Measurements from ENCODE around the gene FFAR1. TPM values are rescaled to one million over a fixed set of nuclear protein-coding genes. Genes with fewer than 3 reads are reported as not detected.
A peak's percentile ranks its signal among the peaks of the same experiment; 100 is the strongest.
"Not testable (repeated sequence)": the region's sequence is repeated elsewhere in the genome, so short reads cannot be mapped to it uniquely, and the experiment has no call there.

The FFAR1 gene
- total and polyA plus RNA-seq, 5 donors from 2014 or later = not detected

- Histone ChIP-seq H3K4me3 (ENCODE audit: low read depth, low read length) (no peak overlapping the region), H3K4me1 (ENCODE audit: control insufficient read depth, insufficient read depth, low read length, poor library complexity, severe bottlenecking) (no peaks in the 10 kb centered on the region), H3K27ac (ENCODE audit: insufficient read depth, low read length, poor library complexity, severe bottlenecking) (no peak overlapping the region), H3K36me3 (ENCODE audit: control insufficient read depth, insufficient read depth, low read length) (no peaks in the 10 kb centered on the region), H3K27me3 (ENCODE audit: control insufficient read depth, insufficient read depth, low read length) (peaks cover 4% of the 10 kb centered on the region), H3K9me3 (ENCODE audit: control insufficient read depth in 2 of 2, low read length in 2 of 2) (peaks cover 0 to 4% of the 10 kb centered on the region in 2 experiments)
- Mint-ChIP-seq H3K27ac (no peak overlapping the region), H3K27me3 (peaks cover 22% of the 10 kb centered on the region), H3K4me3 (no peak overlapping the region), H3K36me3 (no peaks in the 10 kb centered on the region), H3K9me3 (peaks cover 0 to 7% (median 0%) of the 10 kb centered on the region in 7 donors), H3K4me1 (peaks cover 0 to 2% (median 0%) of the 10 kb centered on the region in 4 donors)
- DNase-seq (no peak), ATAC-seq (ENCODE audit: low read depth in 2 of 2) (no peak)
Measured at GRCh38 chr19:35378356-35378755, 30.7 kb downstream of the FFAR1 start.

GRCh38 chr19:35379545-35379944, 31.8 kb downstream of the FFAR1 start:
- not testable (repeated sequence) for H3K4me1 ChIP-seq (ENCODE audit: control insufficient read depth, insufficient read depth, low read length, poor library complexity, severe bottlenecking); H3K4me3 ChIP-seq (ENCODE audit: low read depth, low read length); H3K27ac Mint-ChIP-seq; H3K4me1 Mint-ChIP-seq; H3K36me3 Mint-ChIP-seq; H3K4me3 Mint-ChIP-seq; H3K9me3 Mint-ChIP-seq; H3K27me3 ChIP-seq (ENCODE audit: control insufficient read depth, insufficient read depth, low read length); H3K36me3 ChIP-seq (ENCODE audit: control insufficient read depth, insufficient read depth, low read length); ATAC-seq (ENCODE audit: low read depth in 2 of 2); H3K27ac ChIP-seq (ENCODE audit: insufficient read depth, low read length, poor library complexity, severe bottlenecking); DNase-seq; H3K9me3 ChIP-seq (ENCODE audit: control insufficient read depth in 2 of 2, low read length in 2 of 2)
- H3K27me3 Mint-ChIP-seq = peaks cover 28% of the 10 kb centered on the region

- H3K4me1 Mint-ChIP-seq = peaks cover 0 to 2% (median 0%) of the 10 kb centered on the region in 4 donors
- peaks cover 0 to 10% (median 0%) of the 10 kb centered on the region in 7 donors for H3K9me3 Mint-ChIP-seq
- no peak overlapping the region for H3K27ac ChIP-seq (ENCODE audit: insufficient read depth, low read length, poor library complexity, severe bottlenecking)
- peaks cover 25% of the 10 kb centered on the region for H3K27me3 Mint-ChIP-seq
- H3K36me3 ChIP-seq (ENCODE audit: control insufficient read depth, insufficient read depth, low read length) = no peaks in the 10 kb centered on the region
- H3K9me3 ChIP-seq (ENCODE audit: control insufficient read depth in 2 of 2, low read length in 2 of 2) = peaks cover 0 to 4% of the 10 kb centered on the region in 2 experiments
- ATAC-seq (ENCODE audit: low read depth in 2 of 2) (no peak), DNase-seq (no peak)
- H3K27me3 ChIP-seq (ENCODE audit: control insufficient read depth, insufficient read depth, low read length) = peaks cover 7% of the 10 kb centered on the region
- H3K4me3 Mint-ChIP-seq = no peak overlapping the region
- H3K27ac Mint-ChIP-seq = no peak overlapping the region
- H3K4me1 ChIP-seq (ENCODE audit: control insufficient read depth, insufficient read depth, low read length, poor library complexity, severe bottlenecking) = no peaks in the 10 kb centered on the region
- H3K36me3 Mint-ChIP-seq = no peaks in the 10 kb centered on the region
- no peak overlapping the region for H3K4me3 ChIP-seq (ENCODE audit: low read depth, low read length)
Measured at GRCh38 chr19:35379992-35380391, 32.3 kb downstream of the FFAR1 start.

GRCh38 chr19:35380450-35381124, 32.9 kb downstream of the FFAR1 start:
- ATAC-seq (ENCODE audit: low read depth in 2 of 2) (no peak), DNase-seq (no peak)
- H3K4me3 Mint-ChIP-seq = no peak overlapping the region
- peaks cover 0 to 2% (median 0%) of the 10 kb centered on the region in 4 donors for H3K4me1 Mint-ChIP-seq
- H3K4me1 ChIP-seq (ENCODE audit: control insufficient read depth, insufficient read depth, low read length, poor library complexity, severe bottlenecking) = no peaks in the 10 kb centered on the region
- H3K27ac ChIP-seq (ENCODE audit: insufficient read depth, low read length, poor library complexity, severe bottlenecking) = no peak overlapping the region
- H3K9me3 Mint-ChIP-seq = peaks cover 0 to 10% (median 0%) of the 10 kb centered on the region in 7 donors
- H3K36me3 Mint-ChIP-seq = no peaks in the 10 kb centered on the region
- no peak overlapping the region for H3K27ac Mint-ChIP-seq
- peaks cover 7% of the 10 kb centered on the region for H3K27me3 ChIP-seq (ENCODE audit: control insufficient read depth, insufficient read depth, low read length)
- no peak overlapping the region for H3K4me3 ChIP-seq (ENCODE audit: low read depth, low read length)
- peaks cover 24% of the 10 kb centered on the region for H3K27me3 Mint-ChIP-seq
- H3K9me3 ChIP-seq (ENCODE audit: control insufficient read depth in 2 of 2, low read length in 2 of 2) = peaks cover 0 to 4% of the 10 kb centered on the region in 2 experiments
- no peaks in the 10 kb centered on the region for H3K36me3 ChIP-seq (ENCODE audit: control insufficient read depth, insufficient read depth, low read length)

GRCh38 chr19:35381318-35381717, 33.6 kb downstream of the FFAR1 start:
- H3K36me3 Mint-ChIP-seq = no peaks in the 10 kb centered on the region
- peaks cover 19% of the 10 kb centered on the region for H3K27me3 Mint-ChIP-seq
- Histone ChIP-seq H3K4me3 (ENCODE audit: low read depth, low read length) (no peak overlapping the region), H3K27me3 (ENCODE audit: control insufficient read depth, insufficient read depth, low read length) (peaks cover 7% of the 10 kb centered on the region), H3K9me3 (ENCODE audit: control insufficient read depth in 2 of 2, low read length in 2 of 2) (peaks cover 0 to 7% of the 10 kb centered on the region in 2 experiments), H3K36me3 (ENCODE audit: control insufficient read depth, insufficient read depth, low read length) (no peaks in the 10 kb centered on the region), H3K27ac (ENCODE audit: insufficient read depth, low read length, poor library complexity, severe bottlenecking) (no peak overlapping the region), H3K4me1 (ENCODE audit: control insufficient read depth, insufficient read depth, low read length, poor library complexity, severe bottlenecking) (no peaks in the 10 kb centered on the region)
- no peak for DNase-seq
- peak overlapping the region in 1 of 3 donors; percentile 58 for H3K27ac Mint-ChIP-seq
- peaks cover 0 to 10% (median 1%) of the 10 kb centered on the region in 7 donors for H3K9me3 Mint-ChIP-seq
- peaks cover 0 to 2% (median 0%) of the 10 kb centered on the region in 4 donors for H3K4me1 Mint-ChIP-seq
- ATAC-seq (ENCODE audit: low read depth in 2 of 2) = no peak
- no peak overlapping the region for H3K4me3 Mint-ChIP-seq

GRCh38 chr19:35381926-35382325, 34.2 kb downstream of the FFAR1 start:
- peaks cover 0 to 2% (median 0%) of the 10 kb centered on the region in 4 donors for H3K4me1 Mint-ChIP-seq
- Histone ChIP-seq H3K4me3 (ENCODE audit: low read depth, low read length) (no peak overlapping the region), H3K4me1 (ENCODE audit: control insufficient read depth, insufficient read depth, low read length, poor library complexity, severe bottlenecking) (no peaks in the 10 kb centered on the region), H3K27ac (ENCODE audit: insufficient read depth, low read length, poor library complexity, severe bottlenecking) (no peak overlapping the region), H3K9me3 (ENCODE audit: control insufficient read depth in 2 of 2, low read length in 2 of 2) (peaks cover 3 to 11% of the 10 kb centered on the region in 2 experiments), H3K27me3 (ENCODE audit: control insufficient read depth, insufficient read depth, low read length) (peaks cover 7% of the 10 kb centered on the region), H3K36me3 (ENCODE audit: control insufficient read depth, insufficient read depth, low read length) (no peaks in the 10 kb centered on the region)
- no peaks in the 10 kb centered on the region for H3K36me3 Mint-ChIP-seq
- ATAC-seq (ENCODE audit: low read depth in 2 of 2) (no peak), DNase-seq (no peak)
- H3K9me3 Mint-ChIP-seq = peaks cover 0 to 10% (median 3%) of the 10 kb centered on the region in 7 donors
- no peak overlapping the region for H3K27ac Mint-ChIP-seq
- H3K27me3 Mint-ChIP-seq = peaks cover 18% of the 10 kb centered on the region
- no peak overlapping the region for H3K4me3 Mint-ChIP-seq

- DNase-seq (no peak), ATAC-seq (ENCODE audit: low read depth in 2 of 2) (no peak)
- H3K27ac Mint-ChIP-seq = no peak overlapping the region
- H3K4me1 Mint-ChIP-seq = no peaks in the 10 kb centered on the region
- Histone ChIP-seq H3K36me3 (ENCODE audit: control insufficient read depth, insufficient read depth, low read length) (no peaks in the 10 kb centered on the region), H3K4me3 (ENCODE audit: low read depth, low read length) (no peak overlapping the region), H3K9me3 (ENCODE audit: control insufficient read depth in 2 of 2, low read length in 2 of 2) (peaks cover 3 to 8% of the 10 kb centered on the region in 2 experiments), H3K27ac (ENCODE audit: insufficient read depth, low read length, poor library complexity, severe bottlenecking) (no peak overlapping the region), H3K27me3 (ENCODE audit: control insufficient read depth, insufficient read depth, low read length) (peaks cover 7% of the 10 kb centered on the region), H3K4me1 (ENCODE audit: control insufficient read depth, insufficient read depth, low read length, poor library complexity, severe bottlenecking) (no peaks in the 10 kb centered on the region)
- no peaks in the 10 kb centered on the region for H3K36me3 Mint-ChIP-seq
- H3K9me3 Mint-ChIP-seq = peaks cover 0 to 10% (median 3%) of the 10 kb centered on the region in 7 donors
- peaks cover 18% of the 10 kb centered on the region for H3K27me3 Mint-ChIP-seq
- no peak overlapping the region for H3K4me3 Mint-ChIP-seq
Measured at GRCh38 chr19:35383536-35383935, 35.8 kb downstream of the FFAR1 start.
